Smooth muscle cell of bladder (primary cell): Measurements from ENCODE around the gene ATP7A. TPM values are rescaled to one million over a fixed set of nuclear protein-coding genes. Genes with fewer than 3 reads are reported as not detected.

Experiments used
- total RNA-seq: library from RNA; depleted of rRNA; stranded (reverse); fragments of >200 nt; gene quantifications from 2 replicates; pipeline ENCODE4 v1.2.3, GENCODE V29; 2014

Gene ATP7A
- total RNA-seq: 11.1 and 11.7 TPM in 2 replicates

DNA sequence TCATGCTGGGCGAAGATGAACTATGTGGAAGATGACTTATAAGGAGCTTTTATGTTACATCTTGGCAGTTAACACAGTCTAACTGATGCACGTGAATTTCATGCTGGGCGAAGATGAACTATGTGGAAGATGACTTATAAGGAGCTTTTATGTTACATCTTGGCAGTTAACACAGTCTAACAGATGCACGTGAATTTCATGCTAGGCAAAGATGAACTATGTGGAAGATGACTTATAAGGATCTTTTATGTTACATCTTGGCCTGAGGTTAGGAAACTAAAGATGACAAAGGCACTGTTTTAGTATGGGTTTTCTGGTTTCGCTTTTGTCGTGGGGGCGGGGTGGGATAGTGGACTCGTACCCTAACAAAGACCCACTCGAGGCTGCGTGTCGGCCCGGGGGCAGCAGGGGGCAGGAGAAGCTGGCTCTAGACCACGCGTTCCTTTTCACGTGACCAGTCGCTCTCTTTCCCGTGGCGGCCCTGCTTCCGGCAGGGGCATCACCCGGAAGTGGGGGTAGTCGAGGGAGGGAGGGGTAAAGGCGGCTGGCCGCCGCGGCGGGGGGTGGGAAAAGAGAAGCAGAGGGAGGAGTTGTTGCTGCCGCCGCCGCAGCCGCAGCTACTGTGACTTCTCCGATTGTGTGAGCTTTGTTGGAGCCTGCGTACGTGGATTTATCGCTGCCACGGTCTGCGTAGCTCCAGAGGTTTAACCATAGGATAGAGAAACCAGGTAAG, at the start of gene ATP7A:
Gene ATP7A, plus strand, starts transcription at position 586 of the 733 bp plus-strand sequence. CDS start 60,949 bp downstream, outside the sequence.

GRCh38 chrX:77894921-77895886, 15.3 kb upstream of the ATP7A start, which contains the start of gene MAGT1:
Gene MAGT1, minus strand, starts transcription at chrX:77895435. Its CDS starts 25 bp downstream, at chrX:77895410.

GRCh38 chrX:77899081-77899828, 11.2 kb upstream of the ATP7A start, which contains the start of gene COX7B:
Gene COX7B, plus strand, starts transcription at chrX:77899468. Its CDS starts 86 bp downstream, at chrX:77899554.

GRCh38 chrX:77969538-77969937, 59.0 kb downstream of the ATP7A start, which contains the start of gene PGAM4:
Gene PGAM4, minus strand, starts transcription at chrX:77969638. Its CDS starts 0 bp downstream, at chrX:77969638.

Other genes with a start within 250 kb of the ATP7A start
- gene ATRX, start 124.5 kb upstream of the ATP7A start, total RNA-seq: 58.0 and 67.1 TPM in 2 replicates
- gene MAGT1, start 15.3 kb upstream of the ATP7A start, total RNA-seq: 187 and 291 TPM in 2 replicates
- gene COX7B, start 11.2 kb upstream of the ATP7A start, total RNA-seq: 369 and 478 TPM in 2 replicates
- not detected in 2 replicates for gene PGAM4, start 58.9 kb downstream of the ATP7A start, total RNA-seq
- 275 and 372 TPM in 2 replicates for gene PGK1, start 193.6 kb downstream of the ATP7A start, total RNA-seq
- 10.4 and 16.8 TPM in 2 replicates for gene TAF9B, start 229.0 kb downstream of the ATP7A start, total RNA-seq